SK-N-SH (cell line): ENCODE data around the gene EPB41L4B.
A peak's percentile ranks its signal among the peaks of the same experiment; 100 is the strongest.

ENCODE experiments used
- CHD2 ChIP-seq: fragments of 150-350 bp; IDR thresholded peaks from 2 replicates; pipeline ENCODE4 v1.6.1; 2018; ENCODE audit warnings: low read length; ENCODE audit not compliant: partially characterized antibody
- CTCF ChIP-seq: fragments of 200-600 bp; sonication (generic); IDR thresholded peaks from 2 replicates; pipeline ENCODE4 v1.6.1; 2017; ENCODE audit warnings: antibody characterized with exemption, mild to moderate bottlenecking, moderate library complexity
- FOSL2 ChIP-seq: IDR thresholded peaks from 2 replicates; pipeline ENCODE4 v1.4.0; 2012; ENCODE audit warnings: low read depth, mild to moderate bottlenecking, moderate library complexity, borderline replicate concordance
- REST ChIP-seq: IDR thresholded peaks from 2 replicates; pipeline ENCODE4 v1.6.1; 2012; ENCODE audit warnings: mild to moderate bottlenecking, low read depth, low read length, moderate library complexity

DNA sequence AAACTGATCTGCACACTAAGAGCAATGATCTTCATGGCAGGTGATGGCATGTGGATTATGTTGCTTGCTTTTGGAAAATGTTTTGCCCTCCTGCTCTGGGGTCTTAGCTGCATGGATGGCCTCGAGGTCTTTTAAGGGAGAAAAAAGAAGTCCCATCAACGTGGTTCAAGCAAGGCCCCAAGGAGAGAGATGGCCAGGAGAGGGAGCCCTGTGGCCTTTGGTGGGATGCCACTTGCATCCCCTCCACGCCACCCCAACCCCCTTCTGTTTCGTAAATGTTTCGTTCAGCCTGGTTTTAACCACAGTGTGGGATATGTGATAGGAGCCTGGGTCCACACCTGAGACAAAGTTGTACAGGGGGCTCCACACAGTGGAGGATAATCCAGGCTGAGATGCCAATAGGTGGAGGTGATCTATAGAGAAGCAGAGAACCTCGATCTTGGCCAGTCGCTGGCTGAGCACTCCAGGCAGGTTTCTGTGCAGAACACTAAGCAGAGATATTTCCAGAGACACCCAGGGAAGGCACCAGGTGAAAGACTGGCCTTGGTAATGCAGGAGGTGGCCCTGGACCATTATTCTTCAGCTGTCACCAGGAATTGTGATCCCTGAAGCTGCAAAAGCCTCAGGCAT is 128.0 kb downstream of the EPB41L4B start:
- no peak for TF ChIP-seq CHD2
- TF ChIP-seq CTCF: peak; percentile 42
- no peak for TF ChIP-seq REST
- TF ChIP-seq FOSL2: no peak
